B cell (primary cell): ENCODE measurements around the gene PPP6R3. TPM values are rescaled to one million over a fixed set of nuclear protein-coding genes. Genes with fewer than 3 reads are reported as not detected.

Experiments
- ATAC-seq: fragments of 200-7000 bp; cut with Tn5 transposase; one replicate; pipeline ENCODE4 v1.10.0; 2021; ENCODE audit warnings: low read depth, mild to moderate bottlenecking, moderate number of reproducible peaks, moderate library complexity
- CTCF ChIA-PET: fragments of 350-600 bp; sonication (Branson Sonifier 250); formaldehyde crosslinking; loops from one replicate; lab custom pipeline; 2021; ENCODE audit warnings: antibody characterized with exemption, inconsistent platforms; lab: Charles Lee
- POLR2A ChIA-PET: fragments of 350-600 bp; sonication (Branson Sonifier 250); formaldehyde crosslinking; loops from one replicate; lab custom pipeline; 2021; ENCODE audit warnings: antibody characterized with exemption; lab: Charles Lee
- DNase-seq: peaks from one replicate; pipeline ENCODE4 v3.0.0; 2013
- H2AFZ ChIP-seq: 2 replicates; pipeline ENCODE4 v1.6.1; 2012; ENCODE audit warnings: mild to moderate bottlenecking, low read depth, low read length; ENCODE audit not compliant: insufficient read depth, poor library complexity, severe bottlenecking
- H3K27ac ChIP-seq, 2 donors: 1 replicate in 1 of 2; 2 replicates in 1 of 2; pipeline ENCODE4 v1.5.1; 2012 to 2013; ENCODE audit warnings: low read length in 2 of 2, mild to moderate bottlenecking in 2 of 2, moderate library complexity in 1 of 2
- H3K27me3 ChIP-seq, 4 experiments: fragments of 200-600 bp in 1 of 4; sonication (generic) in 1 of 4; replicated peaks in 1 of 4; 1 replicate in 2 of 4; 2 replicates in 2 of 4; pipeline versions ENCODE4 v1.6.1 to v1.7.0; 2013 to 2016; ENCODE audit warnings: low read length in 3 of 4, mild to moderate bottlenecking in 2 of 4, mixed read lengths in 1 of 4, moderate library complexity in 1 of 4; ENCODE audit not compliant: insufficient read depth in 4 of 4, control insufficient read depth in 3 of 4; ENCODE audit errors: control extremely low read depth in 1 of 4
- H3K36me3 ChIP-seq, 2 experiments: replicated peaks in 1 of 2; 1 replicate in 1 of 2; 2 replicates in 1 of 2; pipeline versions ENCODE4 v1.6.1 to v1.7.1; 2013; ENCODE audit warnings: low read length in 1 of 2; ENCODE audit not compliant: insufficient read depth in 2 of 2, control insufficient read depth in 1 of 2; ENCODE audit errors: control extremely low read depth in 1 of 2, extremely low read depth in 1 of 2
- H3K4me1 ChIP-seq, 2 donors: fragments of 200-600 bp in 1 of 2; sonication (generic) in 1 of 2; 1 replicate in 1 of 2; 2 replicates in 1 of 2; pipeline versions ENCODE4 v1.5.1 to v1.6.1; 2013 to 2017; ENCODE audit warnings: low read length in 2 of 2; ENCODE audit not compliant: control insufficient read depth in 2 of 2, insufficient read depth in 2 of 2
- H3K4me2 ChIP-seq: replicated peaks from 2 replicates; pipeline ENCODE3; 2012; ENCODE audit warnings: mild to moderate bottlenecking, low read depth, low read length; ENCODE audit not compliant: poor library complexity, severe bottlenecking
- H3K4me3 ChIP-seq, 5 experiments: fragments of 200-600 bp in 1 of 5; sonication (generic) in 1 of 5; 1 replicate in 3 of 5; 2 replicates in 2 of 5; pipeline versions ENCODE4 v1.5.1 to v1.7.0; 2011 to 2016; ENCODE audit warnings: low read length in 4 of 5, mild to moderate bottlenecking in 4 of 5, low read depth in 2 of 5, control low read depth in 1 of 5, moderate library complexity in 1 of 5; ENCODE audit not compliant: insufficient read depth in 1 of 5; ENCODE audit errors: control extremely low read depth in 1 of 5, extremely low read depth in 1 of 5
- H3K79me2 ChIP-seq: fragments of 200-600 bp; sonication (generic); one replicate; pipeline ENCODE4 v1.6.0; 2016; ENCODE audit warnings: low read length; ENCODE audit not compliant: control insufficient read depth, insufficient read depth
- H3K9ac ChIP-seq: fragments of 200-600 bp; sonication (generic); 2 replicates; pipeline ENCODE4 v1.6.1; 2017; ENCODE audit warnings: mild to moderate bottlenecking, low read length, moderate library complexity
- H3K9me3 ChIP-seq, 3 donors: one replicate each; pipeline versions ENCODE4 v1.6.1 to v1.7.1; 2013; ENCODE audit warnings: low read length in 2 of 3; ENCODE audit not compliant: control insufficient read depth in 2 of 3, insufficient read depth in 1 of 3; ENCODE audit errors: control extremely low read depth in 1 of 3
- H4K20me1 ChIP-seq: 2 replicates; pipeline ENCODE4 v1.6.0; 2012; ENCODE audit warnings: mild to moderate bottlenecking, low read length; ENCODE audit not compliant: insufficient read depth, control insufficient read depth, poor library complexity, severe bottlenecking
- H3K27ac Mint-ChIP-seq: one replicate; pipeline ENCODE4 v1.8.0; 2021; ENCODE audit warnings: mixed read lengths
- H3K27me3 Mint-ChIP-seq: one replicate; pipeline ENCODE4 v1.8.0; 2021; ENCODE audit warnings: mixed read lengths
- H3K4me1 Mint-ChIP-seq: one replicate; pipeline ENCODE4 v1.8.0; 2021; ENCODE audit warnings: mixed read lengths
- H3K4me3 Mint-ChIP-seq: one replicate; pipeline ENCODE4 v1.8.0; 2021; ENCODE audit warnings: mixed read lengths
- H3K9me3 Mint-ChIP-seq: one replicate; pipeline ENCODE4 v1.8.0; 2022; ENCODE audit warnings: mixed read lengths; ENCODE audit not compliant: insufficient read depth
- EZH2 ChIP-seq: IDR thresholded peaks from 2 replicates; pipeline ENCODE4 v1.6.1; 2012; ENCODE audit warnings: borderline replicate concordance, low read depth, mild to moderate bottlenecking, moderate library complexity, low read length; ENCODE audit not compliant: insufficient read depth, poor library complexity, severe bottlenecking
- WGBS: methylation state at CpG from one replicate; pipeline ENCODE4 v1.1.5; 2013; ENCODE audit warnings: missing lambda C conversion rate; ENCODE audit not compliant: insufficient coverage; 5-methylcytosine and 5-hydroxymethylcytosine counted together
- intact Hi-C: fragments of 100-400 bp; cut with micrococcal nuclease; formaldehyde crosslinking; loops from one replicate; pipeline ENCODE4 v1.10.0; 2022
- polyA plus RNA-seq: library from polyadenylated mRNA; depleted of rRNA; stranded (reverse); fragments of >200 nt; gene quantifications from 2 replicates; pipeline ENCODE4 v1.2.3, GENCODE V29; 2012
- total RNA-seq, 2 donors: library from RNA; stranded (reverse); fragments of 120-200 nt in 1 of 2; gene quantifications; 1 replicate in 1 of 2; 2 replicates in 1 of 2; pipeline versions ENCODE4 v1.2.3 to v1.2.4, GENCODE V29; 2013 to 2022
- TF ChIP-seq, protein P1 (sequence below): fragments of 200-600 bp; IDR thresholded peaks from one replicate; pipeline ENCODE4 v1.8.0; 2022; ENCODE audit warnings: antibody characterized with exemption, mild to moderate bottlenecking

The PPP6R3 gene
- total and polyA plus RNA-seq, 2 donors (not counting 1 experiment from before 2014, with no cell fraction given) = 48.5 to 159 TPM

DNA sequence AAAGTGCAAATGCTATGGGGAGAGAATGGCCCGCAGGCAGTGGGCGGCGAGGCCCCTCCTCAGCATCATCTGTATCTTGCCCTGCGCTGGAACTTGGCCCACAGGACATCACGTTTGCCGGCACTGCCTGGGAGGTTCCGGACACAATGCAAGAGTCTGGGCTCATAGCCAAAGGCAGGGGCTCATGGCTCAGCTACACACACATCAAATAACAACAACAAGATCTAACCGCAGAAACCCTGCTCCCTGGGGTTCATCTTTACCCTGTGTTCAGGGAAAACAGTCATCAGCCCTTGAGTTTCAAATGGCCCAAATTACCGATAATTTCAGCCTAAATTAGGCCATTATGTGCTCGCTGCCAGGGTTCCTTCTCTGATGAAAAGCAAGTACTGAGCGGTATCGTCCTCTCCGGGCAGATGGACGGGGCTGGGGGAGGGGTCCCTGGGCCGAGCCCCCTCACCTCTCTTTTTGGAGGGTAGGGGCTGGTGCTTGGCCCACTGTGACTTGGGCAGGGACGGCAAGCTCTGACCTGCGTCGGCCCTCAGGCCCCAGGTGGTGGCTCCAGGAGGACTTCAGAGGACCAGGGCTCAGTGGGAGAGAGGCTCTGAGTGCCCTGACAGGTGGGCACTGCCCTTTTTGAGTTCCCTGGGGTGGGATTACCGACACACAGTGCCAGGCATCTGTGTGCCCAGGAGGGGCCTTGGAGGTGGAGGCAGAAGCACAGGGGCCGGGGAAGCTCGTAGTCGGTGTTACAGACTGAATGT, 198.8 kb downstream of the PPP6R3 start:
- H3K4me2 ChIP-seq = no peak overlapping the region
- no peak overlapping the region for H3K4me3 Mint-ChIP-seq
- 85% methylated on average over 22 of the region's 22 CpGs for WGBS
- no peaks in the 10 kb centered on the region for H3K4me1 Mint-ChIP-seq
- intact Hi-C loops = no loop called here
- peaks cover 35% of the 10 kb centered on the region for H3K27me3 Mint-ChIP-seq
- no peak overlapping the region for H3K27ac ChIP-seq
- H3K36me3 ChIP-seq = no peaks in the 10 kb centered on the region
- H3K4me3 ChIP-seq = no peak overlapping the region
- no peaks in the 10 kb centered on the region for H3K9me3 Mint-ChIP-seq
- H3K27ac Mint-ChIP-seq = no peak overlapping the region
- ChIA-PET POLR2A (no interaction called here), CTCF (no interaction called here)
- H3K4me1 ChIP-seq = no peaks in the 10 kb centered on the region
- H3K79me2 ChIP-seq = no peaks in the 10 kb centered on the region
- H2AFZ ChIP-seq = no peak overlapping the region
- H4K20me1 ChIP-seq = no peaks in the 10 kb centered on the region
- ATAC-seq (no peak), DNase-seq (no peak)
- TF ChIP-seq EZH2 = no peak
- TF ChIP-seq, protein P1, sequence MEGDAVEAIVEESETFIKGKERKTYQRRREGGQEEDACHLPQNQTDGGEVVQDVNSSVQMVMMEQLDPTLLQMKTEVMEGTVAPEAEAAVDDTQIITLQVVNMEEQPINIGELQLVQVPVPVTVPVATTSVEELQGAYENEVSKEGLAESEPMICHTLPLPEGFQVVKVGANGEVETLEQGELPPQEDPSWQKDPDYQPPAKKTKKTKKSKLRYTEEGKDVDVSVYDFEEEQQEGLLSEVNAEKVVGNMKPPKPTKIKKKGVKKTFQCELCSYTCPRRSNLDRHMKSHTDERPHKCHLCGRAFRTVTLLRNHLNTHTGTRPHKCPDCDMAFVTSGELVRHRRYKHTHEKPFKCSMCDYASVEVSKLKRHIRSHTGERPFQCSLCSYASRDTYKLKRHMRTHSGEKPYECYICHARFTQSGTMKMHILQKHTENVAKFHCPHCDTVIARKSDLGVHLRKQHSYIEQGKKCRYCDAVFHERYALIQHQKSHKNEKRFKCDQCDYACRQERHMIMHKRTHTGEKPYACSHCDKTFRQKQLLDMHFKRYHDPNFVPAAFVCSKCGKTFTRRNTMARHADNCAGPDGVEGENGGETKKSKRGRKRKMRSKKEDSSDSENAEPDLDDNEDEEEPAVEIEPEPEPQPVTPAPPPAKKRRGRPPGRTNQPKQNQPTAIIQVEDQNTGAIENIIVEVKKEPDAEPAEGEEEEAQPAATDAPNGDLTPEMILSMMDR = no peak
- H3K27me3 ChIP-seq = peaks cover 0 to 3% (median 0%) of the 10 kb centered on the region in 4 experiments
- H3K9me3 ChIP-seq = peaks cover 0 to 15% (median 0%) of the 10 kb centered on the region in 3 donors
- no peak overlapping the region for H3K9ac ChIP-seq

DNA sequence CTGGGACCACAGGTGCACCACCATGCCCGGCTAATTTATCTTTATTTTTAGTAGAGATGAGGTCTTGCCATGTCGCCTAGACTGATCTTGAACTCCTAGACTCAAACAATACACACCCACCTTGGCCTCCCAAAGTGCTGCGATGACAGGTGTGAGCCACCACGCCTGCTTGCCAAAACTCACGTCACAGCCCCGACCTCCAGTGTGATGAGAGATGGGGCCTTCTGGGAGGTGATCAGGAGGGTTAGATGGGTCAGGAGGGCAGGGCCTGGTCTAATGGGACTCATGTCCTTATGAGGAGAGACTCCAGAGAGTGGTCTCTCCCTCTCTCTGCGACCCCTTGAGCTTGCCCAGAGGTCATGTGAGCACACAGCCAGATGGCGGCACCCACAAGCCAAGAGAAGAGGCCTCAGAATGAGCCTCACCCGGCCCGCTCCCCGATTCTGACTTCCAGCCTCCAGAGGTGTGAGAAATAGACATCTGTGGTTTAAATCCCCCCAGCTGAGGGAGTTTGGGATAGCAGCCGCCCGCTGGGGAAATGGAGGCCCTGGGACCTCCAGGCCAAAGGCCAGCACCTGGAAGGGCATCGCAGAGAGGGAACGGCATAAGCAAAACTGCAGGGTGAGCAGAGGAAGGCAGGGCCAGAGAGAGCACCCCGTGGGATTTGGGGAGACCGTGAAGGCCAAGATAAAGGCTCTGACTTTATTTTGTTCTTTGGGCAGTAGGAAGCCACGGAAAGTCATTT, 199.7 kb downstream of the PPP6R3 start:
- Mint-ChIP-seq H3K27me3 (peaks cover 39% of the 10 kb centered on the region), H3K27ac (no peak overlapping the region), H3K4me3 (no peak overlapping the region), H3K9me3 (no peaks in the 10 kb centered on the region), H3K4me1 (no peaks in the 10 kb centered on the region)
- TF ChIP-seq, protein P1 = no peak
- TF ChIP-seq EZH2 = no peak
- ATAC-seq (no peak), DNase-seq (no peak)
- Histone ChIP-seq H3K9ac (no peak overlapping the region), H2AFZ (no peak overlapping the region), H3K4me3 (no peak overlapping the region), H3K27ac (no peak overlapping the region), H3K4me1 (no peaks in the 10 kb centered on the region), H3K27me3 (peaks cover 0 to 9% (median 0%) of the 10 kb centered on the region in 4 experiments), H3K79me2 (no peaks in the 10 kb centered on the region), H3K4me2 (no peak overlapping the region), H3K36me3 (no peaks in the 10 kb centered on the region), H4K20me1 (no peaks in the 10 kb centered on the region), H3K9me3 (peaks cover 0 to 10% (median 0%) of the 10 kb centered on the region in 3 donors)
- ChIA-PET POLR2A (no interaction called here), CTCF (no interaction called here)
- 96% methylated on average over 13 of the region's 18 CpGs for WGBS
- intact Hi-C loops = no loop called here
